BE2C (cell line): Measurements from ENCODE around the gene PTPRD.

ENCODE experiments used
- DNase-seq: peaks from one replicate; pipeline ENCODE4 v3.0.0-alpha.2; 2020
- H3K27me3 ChIP-seq: fragments of 250-450 bp; sonication (Bioruptor Pico); 2 replicates; pipeline ENCODE4 v1.5.1; 2020; ENCODE audit warnings: mild to moderate bottlenecking
- H3K36me3 ChIP-seq: fragments of 250-450 bp; sonication (Bioruptor Pico); 2 replicates; pipeline ENCODE4 v1.5.1; 2020; ENCODE audit warnings: mild to moderate bottlenecking
- H3K4me1 ChIP-seq: fragments of 250-450 bp; sonication (Bioruptor Pico); 2 replicates; pipeline ENCODE4 v1.5.1; 2020
- H3K4me3 ChIP-seq: 2 replicates; pipeline ENCODE4 v1.5.1; 2011; ENCODE audit warnings: low read depth, low read length
- H3K9me3 ChIP-seq: fragments of 250-450 bp; sonication (Bioruptor Pico); 2 replicates; pipeline ENCODE4 v1.5.1; 2020
- TF ChIP-seq, protein P1 (sequence below): IDR thresholded peaks from 2 replicates; pipeline ENCODE4 v1.5.1; 2012; ENCODE audit warnings: mild to moderate bottlenecking, low read depth, low read length

PTPRD gene

DNA sequence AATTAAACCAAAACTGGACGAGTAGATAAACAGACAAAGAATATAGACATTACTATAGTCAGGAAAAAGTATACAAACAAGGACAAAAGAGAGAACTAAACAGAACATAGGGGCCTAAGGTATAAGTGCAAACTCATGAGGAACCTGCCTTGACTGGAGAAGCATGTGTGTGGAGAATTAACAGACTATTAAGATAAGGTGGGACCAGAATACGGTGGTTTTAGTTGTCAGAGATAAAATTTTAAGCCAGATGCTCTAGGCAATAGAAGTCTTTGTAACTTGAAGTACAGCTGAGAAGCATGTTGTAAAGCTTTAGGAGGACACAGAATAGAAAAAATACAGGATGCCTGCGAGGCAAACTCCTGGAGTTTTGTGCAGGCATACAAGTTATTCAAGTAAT, 707.1 kb downstream of the PTPRD start:
- DNase-seq: no peak
- Histone ChIP-seq H3K9me3 (no peaks in the 10 kb centered on the region; the same call in 1 of the 2 replicates), H3K36me3 (no peaks in the 10 kb centered on the region), H3K4me1 (no peaks in the 10 kb centered on the region), H3K27me3 (no peaks in the 10 kb centered on the region), H3K4me3 (no peak overlapping the region)
- TF ChIP-seq, protein P1, sequence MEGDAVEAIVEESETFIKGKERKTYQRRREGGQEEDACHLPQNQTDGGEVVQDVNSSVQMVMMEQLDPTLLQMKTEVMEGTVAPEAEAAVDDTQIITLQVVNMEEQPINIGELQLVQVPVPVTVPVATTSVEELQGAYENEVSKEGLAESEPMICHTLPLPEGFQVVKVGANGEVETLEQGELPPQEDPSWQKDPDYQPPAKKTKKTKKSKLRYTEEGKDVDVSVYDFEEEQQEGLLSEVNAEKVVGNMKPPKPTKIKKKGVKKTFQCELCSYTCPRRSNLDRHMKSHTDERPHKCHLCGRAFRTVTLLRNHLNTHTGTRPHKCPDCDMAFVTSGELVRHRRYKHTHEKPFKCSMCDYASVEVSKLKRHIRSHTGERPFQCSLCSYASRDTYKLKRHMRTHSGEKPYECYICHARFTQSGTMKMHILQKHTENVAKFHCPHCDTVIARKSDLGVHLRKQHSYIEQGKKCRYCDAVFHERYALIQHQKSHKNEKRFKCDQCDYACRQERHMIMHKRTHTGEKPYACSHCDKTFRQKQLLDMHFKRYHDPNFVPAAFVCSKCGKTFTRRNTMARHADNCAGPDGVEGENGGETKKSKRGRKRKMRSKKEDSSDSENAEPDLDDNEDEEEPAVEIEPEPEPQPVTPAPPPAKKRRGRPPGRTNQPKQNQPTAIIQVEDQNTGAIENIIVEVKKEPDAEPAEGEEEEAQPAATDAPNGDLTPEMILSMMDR: no peak

DNA sequence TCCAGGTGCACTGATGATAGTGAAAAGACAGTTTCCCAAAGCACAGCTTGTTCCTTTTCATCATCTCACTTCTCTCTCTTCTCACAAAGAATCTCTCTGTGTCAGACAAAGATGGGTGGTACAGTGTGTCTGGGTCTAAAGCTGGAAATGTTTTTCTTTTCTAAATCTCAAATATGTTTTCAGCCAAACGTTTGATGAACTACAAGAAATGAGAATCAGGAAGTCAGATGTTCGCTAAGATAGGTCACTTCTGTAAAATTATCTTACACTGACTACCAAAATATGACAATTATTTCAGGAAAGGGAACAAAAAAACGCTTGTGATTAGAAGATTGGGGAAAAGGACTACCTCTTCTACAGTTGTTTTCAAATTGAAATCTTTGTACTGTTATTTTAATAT, 708.8 kb downstream of the PTPRD start:
- Histone ChIP-seq H3K9me3 (no peaks in the 10 kb centered on the region; the same call in 1 of the 2 replicates), H3K36me3 (no peaks in the 10 kb centered on the region), H3K4me1 (no peaks in the 10 kb centered on the region), H3K4me3 (no peak overlapping the region), H3K27me3 (no peaks in the 10 kb centered on the region)
- no peak for DNase-seq
- TF ChIP-seq, protein P1: no peak

DNA sequence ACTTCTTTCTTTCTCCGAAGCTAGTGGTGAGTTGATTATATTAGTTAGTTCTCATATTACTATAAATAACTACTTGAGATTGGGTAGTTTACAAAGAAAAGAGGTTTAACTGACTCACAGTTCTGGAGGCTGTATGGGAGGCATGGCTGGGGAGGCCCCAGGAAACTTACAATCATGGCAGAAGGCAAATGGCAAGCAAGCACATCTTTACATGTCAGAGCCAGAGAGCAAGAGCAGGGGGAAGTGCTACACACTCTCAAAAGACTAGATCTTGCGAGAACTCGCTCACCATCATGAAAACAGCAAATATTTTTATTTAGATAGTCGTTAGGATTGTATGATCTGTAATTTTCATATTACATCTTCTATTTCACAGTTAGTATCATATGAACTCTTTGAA, 711.2 kb downstream of the PTPRD start:
- H3K4me1 ChIP-seq: no peaks in the 10 kb centered on the region
- H3K27me3 ChIP-seq: no peaks in the 10 kb centered on the region
- H3K36me3 ChIP-seq: no peaks in the 10 kb centered on the region
- TF ChIP-seq, protein P1: no peak
- H3K4me3 ChIP-seq: no peak overlapping the region
- DNase-seq: no peak
- H3K9me3 ChIP-seq: no peaks in the 10 kb centered on the region; the same call in 1 of the 2 replicates

DNA sequence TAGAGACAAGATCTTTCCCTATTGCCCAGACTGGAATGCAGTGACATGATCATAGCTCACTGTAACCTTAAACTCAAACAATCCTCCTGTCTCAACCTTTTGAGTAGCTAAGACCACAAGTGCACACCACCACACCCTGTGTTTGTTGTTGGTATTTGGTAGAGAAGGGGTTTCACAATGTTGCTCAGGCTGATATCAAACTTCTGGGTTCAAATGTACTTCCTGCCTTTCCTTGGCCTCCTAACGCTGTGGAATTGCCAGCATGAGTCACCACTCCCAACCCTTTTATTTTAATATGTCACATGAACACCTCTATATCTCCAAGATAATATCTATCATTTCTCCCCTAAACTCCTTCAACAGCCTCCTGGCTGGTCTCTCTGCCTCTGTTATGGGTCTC, 719.0 kb downstream of the PTPRD start:
- Histone ChIP-seq H3K27me3 (no peaks in the 10 kb centered on the region), H3K4me1 (no peaks in the 10 kb centered on the region), H3K4me3 (no peak overlapping the region), H3K9me3 (no peaks in the 10 kb centered on the region), H3K36me3 (no peaks in the 10 kb centered on the region)
- no peak for DNase-seq
- TF ChIP-seq, protein P1: no peak

DNA sequence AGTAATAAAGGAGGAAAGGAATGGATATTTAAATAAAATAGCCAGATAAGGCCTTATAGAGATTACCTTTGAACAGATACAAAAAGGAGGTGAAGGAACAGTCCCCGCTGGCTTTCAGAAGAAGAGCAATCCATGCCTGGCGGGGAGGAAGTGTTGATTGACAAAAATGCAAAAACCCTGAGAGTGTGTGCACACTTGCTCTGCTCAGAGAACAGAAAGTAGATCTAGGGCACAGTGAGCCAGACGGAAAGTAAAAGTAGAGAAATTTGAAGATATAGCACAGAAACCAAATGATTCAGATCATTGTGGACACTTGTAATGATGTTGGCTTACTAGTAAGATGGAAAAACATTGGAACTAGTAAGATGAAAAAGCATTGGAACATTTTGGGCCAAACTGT, 720.6 kb downstream of the PTPRD start:
- Histone ChIP-seq H3K27me3 (no peaks in the 10 kb centered on the region), H3K36me3 (no peaks in the 10 kb centered on the region), H3K9me3 (no peaks in the 10 kb centered on the region), H3K4me3 (no peak overlapping the region), H3K4me1 (no peaks in the 10 kb centered on the region)
- no peak for DNase-seq
- TF ChIP-seq, protein P1: no peak

DNA sequence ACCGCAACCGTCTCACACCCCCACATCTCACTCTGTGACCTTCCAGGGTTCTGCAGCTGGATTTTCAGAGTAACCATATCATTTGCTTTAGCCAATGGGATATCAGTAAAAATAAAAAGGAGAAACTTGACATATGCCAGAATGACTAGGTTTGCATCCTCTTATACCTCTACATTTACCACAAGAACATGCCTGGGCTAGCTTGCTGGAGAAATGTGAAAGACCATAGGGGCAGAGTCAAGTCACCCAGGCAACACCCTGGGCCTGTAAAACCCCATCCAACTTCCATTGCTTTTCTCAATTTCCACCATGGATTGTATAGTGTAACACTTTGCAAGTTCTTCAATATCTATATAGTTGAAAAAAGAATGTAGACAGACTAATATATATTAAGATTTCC, 731.1 kb downstream of the PTPRD start:
- no peaks in the 10 kb centered on the region for H3K36me3 ChIP-seq
- H3K4me3 ChIP-seq: no peak overlapping the region
- H3K27me3 ChIP-seq: no peaks in the 10 kb centered on the region
- no peaks in the 10 kb centered on the region for H3K4me1 ChIP-seq
- TF ChIP-seq, protein P1: no peak
- DNase-seq: no peak
- no peaks in the 10 kb centered on the region; the same call in 1 of the 2 replicates for H3K9me3 ChIP-seq
